Panc1 (cell line): ENCODE measurements around the gene SMAD7. TPM values are rescaled to one million over a fixed set of nuclear protein-coding genes. Genes with fewer than 3 reads are reported as not detected.

Source experiments
- ATAC-seq: fragments of 200-7000 bp; cut with Tn5 transposase; 2 replicates; pipeline ENCODE4 v1.9.1; 2020; ENCODE audit warnings: mild to moderate bottlenecking, moderate library complexity
- BruUV-seq: library from RNA; stranded (reverse); fragments of 400-500 nt; replicated peaks from 2 replicates; lab custom pipeline; 2021; lab: Mats Ljungman, UMichigan
- CTCF ChIA-PET: fragments of 300-600 bp; sonication (Branson Sonifier 250); formaldehyde crosslinking; loops from one replicate; lab custom pipeline; 2022; ENCODE audit warnings: antibody characterized with exemption; lab: Charles Lee
- POLR2A ChIA-PET: fragments of 300-600 bp; sonication (Branson Sonifier 250); formaldehyde crosslinking; loops from one replicate; lab custom pipeline; 2022; ENCODE audit warnings: antibody characterized with exemption; lab: Charles Lee
- DNase-seq: peaks from one replicate; pipeline ENCODE4 v3.0.0-alpha.2; 2010; ENCODE audit warnings: low read depth, low spot score
- H3K27ac ChIP-seq: 2 replicates; pipeline ENCODE4 v1.5.1; 2011; ENCODE audit warnings: mild to moderate bottlenecking, low read length, inconsistent platforms
- H3K27me3 ChIP-seq: fragments of 200-500 bp; sonication (Bioruptor generic); 2 replicates; pipeline ENCODE4 v1.6.0; 2014; ENCODE audit warnings: low read length, inconsistent platforms; ENCODE audit not compliant: control insufficient read depth, insufficient read depth
- H3K36me3 ChIP-seq: fragments of 200-500 bp; sonication (Bioruptor generic); 2 replicates; pipeline ENCODE4 v1.5.1; 2014; ENCODE audit warnings: inconsistent platforms, mild to moderate bottlenecking, low read length, moderate library complexity; ENCODE audit not compliant: control insufficient read depth, insufficient read depth
- H3K4me1 ChIP-seq: 2 replicates; pipeline ENCODE4 v1.5.1; 2011; ENCODE audit warnings: inconsistent platforms, mild to moderate bottlenecking, low read length, moderate library complexity; ENCODE audit not compliant: control insufficient read depth, insufficient read depth
- H3K4me3 ChIP-seq, 2 experiments: 2 replicates each; pipeline ENCODE4 v1.5.1; 2011 to 2012; ENCODE audit warnings: low read depth in 2 of 2, low read length in 2 of 2, mild to moderate bottlenecking in 2 of 2, inconsistent platforms in 1 of 2, moderate library complexity in 1 of 2
- H3K9me3 ChIP-seq: fragments of 200-500 bp; sonication (Bioruptor generic); 2 replicates; pipeline ENCODE4 v1.5.1; 2014; ENCODE audit warnings: low read depth, mild to moderate bottlenecking, inconsistent platforms, low read length, moderate library complexity; ENCODE audit not compliant: control insufficient read depth, insufficient read depth
- CTCF ChIP-seq: fragments of 450-650 bp; IDR thresholded peaks from 2 replicates; pipeline ENCODE4 v1.5.1; 2017; ENCODE audit warnings: mild to moderate bottlenecking
- POLR2AphosphoS5 ChIP-seq: IDR thresholded peaks from 2 replicates; pipeline ENCODE4 v1.6.1; 2012; ENCODE audit warnings: mild to moderate bottlenecking, low read depth, low read length, moderate library complexity
- REST ChIP-seq, 2 experiments: IDR thresholded peaks; 2 replicates each; pipeline ENCODE4 v1.6.1; 2011 to 2012; ENCODE audit warnings: low read depth in 2 of 2, control low read depth in 1 of 2, low read length in 1 of 2, mild to moderate bottlenecking in 1 of 2, moderate library complexity in 1 of 2; ENCODE audit not compliant: insufficient read depth in 1 of 2
- SIN3A ChIP-seq: IDR thresholded peaks from 2 replicates; pipeline ENCODE4 v1.6.1; 2012; ENCODE audit warnings: low read depth, mild to moderate bottlenecking, low read length, moderate library complexity, borderline replicate concordance; ENCODE audit not compliant: insufficient read depth
- TCF7L2 ChIP-seq: IDR thresholded peaks from 2 replicates; pipeline ENCODE4 v1.6.1; 2011; ENCODE audit warnings: mild to moderate bottlenecking, low read depth, low read length, inconsistent platforms
- in situ Hi-C: cut with HindIII; loops from 2 replicates; pipeline ENCODE4 v1.10.0; 2016; ENCODE audit warnings: low sequenced_read_pairs, low pct_unique_long_range_greater_than_20kb
- intact Hi-C: fragments of 100-400 bp; cut with micrococcal nuclease; formaldehyde crosslinking; loops from one replicate; pipeline ENCODE4 v1.10.0; 2022; ENCODE audit not compliant: unreplicated experiment
- total RNA-seq: library from RNA; stranded (reverse); gene quantifications from one replicate; pipeline ENCODE4 v1.2.1, GENCODE V29; 2021; ENCODE audit not compliant: unreplicated experiment

The SMAD7 gene
- total RNA-seq, 1 experiment from 2014 or later: 21.3 TPM

- POLR2A ChIA-PET: interaction anchor here (0.6 to 0.7 kb wide), 2 partner anchors 27 to 477 kb away, joined by 3 to 5 read pairs; no protein-coding TSS in a partner anchor
- intact Hi-C loops: no loop called here
- ATAC-seq (no peak), DNase-seq (no peak)
- peak overlapping the region; percentile 61 for H3K27ac ChIP-seq
- no peaks in the 10 kb centered on the region for H3K9me3 ChIP-seq
- TF ChIP-seq TCF7L2 (no peak), SIN3A (no peak), CTCF (no peak)
- no peak overlapping the region for H3K4me3 ChIP-seq
- H3K36me3 ChIP-seq: no peaks in the 10 kb centered on the region
- peaks cover 18% of the 10 kb centered on the region for H3K4me1 ChIP-seq
- BruUV-seq: no TSS peak
- CTCF ChIA-PET: no interaction called here
- in situ Hi-C loops: no loop called here
- H3K27me3 ChIP-seq: no peaks in the 10 kb centered on the region
Measured at GRCh38 chr18:48955830-48956261, 5.1 kb upstream of the SMAD7 start.

- no TSS peak for BruUV-seq
- H3K4me3 ChIP-seq: no peak overlapping the region
- H3K4me1 ChIP-seq: peaks cover 18% of the 10 kb centered on the region
- DNase-seq: no peak
- no peaks in the 10 kb centered on the region for H3K36me3 ChIP-seq
- intact Hi-C loops (loop anchor here (5.0 kb wide), 1 partner anchor 222 kb away; no protein-coding TSS in a partner anchor), in situ Hi-C loops (no loop called here)
- ChIA-PET POLR2A (interaction anchor here (0.7 kb wide), 1 partner anchor 28 kb away, joined by 3 read pairs; no protein-coding TSS in a partner anchor), CTCF (no interaction called here)
- ATAC-seq: no peak
- TF ChIP-seq POLR2AphosphoS5 (no peak), SIN3A (no peak), TCF7L2 (no peak), REST (IDR thresholded peaks at IDR 0.05; ENCODE audit: insufficient read depth in 1 of 2, low read depth in 2 of 2, low read length in 1 of 2) (no peak), CTCF (no peak)
- H3K27ac ChIP-seq: peak overlapping the region; percentile 61
- no peaks in the 10 kb centered on the region for H3K27me3 ChIP-seq
- H3K9me3 ChIP-seq: no peaks in the 10 kb centered on the region
Measured at GRCh38 chr18:48954886-48955819, 4.4 kb upstream of the SMAD7 start.
